GM12872 (cell line): ENCODE measurements around the gene CD22.

Source experiments
- CTCF ChIP-seq: IDR thresholded peaks from 3 replicates; pipeline ENCODE4 v1.5.1; 2011; ENCODE audit warnings: low read depth, mild to moderate bottlenecking, low read length, moderate library complexity; ENCODE audit not compliant: insufficient read depth

CD22 gene

DNA sequence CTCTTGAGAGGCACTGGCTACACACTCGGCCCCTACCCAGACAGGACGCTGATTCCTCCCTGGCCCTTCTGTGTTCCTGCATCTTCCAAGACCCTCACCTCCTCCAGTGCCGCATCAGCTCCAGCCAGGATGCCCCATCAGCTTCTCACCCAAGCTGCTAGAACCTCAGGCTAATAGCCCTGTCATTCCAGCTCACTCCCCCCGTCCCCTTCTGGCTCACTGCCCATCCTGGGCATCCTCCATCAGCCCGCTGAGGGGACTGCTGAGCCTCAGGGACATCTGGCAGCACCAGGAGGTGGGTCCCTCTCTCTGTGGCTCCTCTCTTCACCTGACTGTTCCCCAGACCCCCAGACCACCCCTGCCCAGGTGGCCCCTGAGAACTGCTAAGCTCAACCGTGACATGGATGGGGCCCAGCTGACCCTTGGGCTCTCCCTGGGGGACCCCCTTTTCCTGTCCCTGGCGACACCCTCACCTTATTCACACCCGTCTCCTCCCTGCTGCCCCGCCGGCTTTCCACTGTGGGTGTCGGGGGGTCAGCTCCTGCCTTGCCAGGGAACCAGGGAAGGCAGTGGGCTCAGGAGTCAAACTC, 34.1 kb downstream of the CD22 start:
- no peak for TF ChIP-seq CTCF

GRCh38 chr19:35363711-35364425, 34.9 kb downstream of the CD22 start:
- no peak for TF ChIP-seq CTCF

DNA sequence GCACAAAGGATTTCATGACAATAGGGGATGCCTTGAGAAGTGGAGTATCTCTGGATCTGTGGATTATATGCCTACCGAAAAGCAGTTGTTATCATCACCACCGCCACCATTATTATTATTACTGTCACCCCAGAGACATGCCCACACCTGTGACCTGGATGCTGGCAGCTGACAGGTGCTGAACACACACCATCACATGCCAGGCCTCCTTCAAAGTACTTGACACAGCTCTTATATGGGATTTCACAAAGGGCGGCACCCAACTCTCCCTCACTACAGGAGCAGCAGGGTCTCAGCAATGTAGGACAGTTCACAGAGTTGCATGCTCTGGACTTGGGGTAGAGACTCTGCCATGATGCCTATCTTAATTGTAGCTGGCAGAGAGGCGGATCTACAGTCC, 36.3 kb downstream of the CD22 start:
- no peak for TF ChIP-seq CTCF

- no peak for TF ChIP-seq CTCF
These were observed 39.4 kb downstream of the CD22 start for GRCh38 chr19:35368378-35368777.

DNA sequence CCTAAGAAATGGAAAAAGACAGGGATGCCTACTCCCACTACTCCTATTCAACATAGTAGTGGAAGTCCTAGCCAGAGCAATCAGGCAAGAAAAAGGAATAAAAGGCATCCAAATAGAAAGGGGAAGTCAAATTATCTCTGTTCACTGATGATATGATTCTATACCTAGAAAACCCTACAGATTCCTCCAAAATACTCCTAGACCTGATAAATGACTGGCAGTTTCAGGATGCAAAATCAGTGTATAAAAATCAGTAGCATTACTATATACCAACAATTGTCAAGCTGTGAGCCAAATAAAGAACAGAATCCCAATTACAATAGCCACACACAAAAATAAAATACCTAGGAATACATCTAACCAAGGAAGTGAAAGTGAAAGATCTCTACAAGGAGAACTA, 40.5 kb downstream of the CD22 start:
- no peak for TF ChIP-seq CTCF

- no peak for TF ChIP-seq CTCF
These were observed 41.7 kb downstream of the CD22 start, which contains the start of gene GPR42 for GRCh38 chr19:35370722-35371121. TSS of gene GPR42 (plus strand) at chr19:35371068. CDS start at chr19:35371360, 292 bp downstream.

- no peak for TF ChIP-seq CTCF
These were observed 44.5 kb downstream of the CD22 start for GRCh38 chr19:35373492-35373891.
